Muscle of leg (tissue), 11 donors: ENCODE results near the gene NCF4. TPM values are rescaled to one million over a fixed set of nuclear protein-coding genes. Genes with fewer than 3 reads are reported as not detected.

Experiments used
- DNase-seq: peaks from one replicate; pipeline ENCODE4 v3.0.0; 2013
- H3K27ac ChIP-seq: one replicate; pipeline ENCODE4 v1.5.1; 2013; ENCODE audit warnings: mild to moderate bottlenecking, low read length, control low read depth
- H3K27me3 ChIP-seq: one replicate; pipeline ENCODE4 v1.6.1; 2013; ENCODE audit warnings: low read length; ENCODE audit not compliant: control insufficient read depth, insufficient read depth
- H3K36me3 ChIP-seq: one replicate; pipeline ENCODE4 v1.6.1; 2013; ENCODE audit warnings: low read length; ENCODE audit not compliant: control insufficient read depth, insufficient read depth
- H3K4me1 ChIP-seq: one replicate; pipeline ENCODE4 v1.6.1; 2013; ENCODE audit warnings: low read length; ENCODE audit not compliant: control insufficient read depth, insufficient read depth
- H3K4me3 ChIP-seq: one replicate; pipeline ENCODE4 v1.5.1; 2013; ENCODE audit warnings: low read length, control low read depth
- H3K9me3 ChIP-seq: replicated peaks from 2 replicates; pipeline ENCODE4 v1.6.1; 2013; ENCODE audit warnings: low read depth, low read length; ENCODE audit not compliant: control insufficient read depth
- WGBS: methylation state at CpG from one replicate; pipeline ENCODE4 v1.1.5; 2013; ENCODE audit warnings: missing lambda C conversion rate; ENCODE audit not compliant: insufficient coverage; 5-methylcytosine and 5-hydroxymethylcytosine counted together
- polyA plus RNA-seq, 8 donors: library from polyadenylated mRNA; unstranded; fragments of 120-200 nt; gene quantifications; one replicate each; pipeline versions ENCODE4 v1.2.1 to v1.2.3, GENCODE V29; 2013; ENCODE audit warnings: inconsistent platforms in 1 of 8, low replicate concordance in 1 of 8; ENCODE audit not compliant: insufficient read length in 8 of 8, insufficient read depth in 1 of 8
- total RNA-seq: library from RNA; stranded (reverse); fragments of 120-200 nt; gene quantifications from one replicate; pipeline ENCODE4 v1.2.4, GENCODE V29; 2013

NCF4 gene
- total and polyA plus RNA-seq, 9 donors: 3.7 to 6.2 (median 4.8) TPM

- peaks cover 2% of the 10 kb centered on the region for H3K4me1 ChIP-seq
These were observed 1.7 kb downstream of the NCF4 start for GRCh38 chr22:36862251-36863242.

GRCh38 chr22:36863281-36863680 lies 2.5 kb downstream of the NCF4 start:
- Histone ChIP-seq H3K9me3 (no peaks in the 10 kb centered on the region), H3K36me3 (no peaks in the 10 kb centered on the region), H3K4me3 (no peak overlapping the region), H3K27ac (no peak overlapping the region), H3K4me1 (peaks cover 2% of the 10 kb centered on the region), H3K27me3 (peaks cover 5% of the 10 kb centered on the region)
- no peak for DNase-seq
- WGBS: 82% methylated on average over 9 of the region's 11 CpGs

More at GRCh38 chr22:36862251-36863242, 1.7 kb downstream of the NCF4 start:
- H3K27ac ChIP-seq: peak overlapping the region; percentile 13
- H3K4me3 ChIP-seq: no peak overlapping the region
- no peaks in the 10 kb centered on the region for H3K9me3 ChIP-seq
- no peaks in the 10 kb centered on the region for H3K36me3 ChIP-seq
- WGBS: 64% methylated on average over 23 of the region's 26 CpGs
- peak; percentile 64 for DNase-seq
- H3K27me3 ChIP-seq: peaks cover 9% of the 10 kb centered on the region

GRCh38 chr22:36863979-36864378 lies 3.2 kb downstream of the NCF4 start:
- peaks cover 2% of the 10 kb centered on the region for H3K4me1 ChIP-seq
- peaks cover 5% of the 10 kb centered on the region for H3K27me3 ChIP-seq
- WGBS: 87% methylated on average over 5 of the region's 6 CpGs

GRCh38 chr22:36864454-36865215 lies 3.8 kb downstream of the NCF4 start:
- no peak overlapping the region for H3K27ac ChIP-seq
- H3K27me3 ChIP-seq: peaks cover 5% of the 10 kb centered on the region
- 76% methylated on average over 13 of the region's 14 CpGs for WGBS
- H3K9me3 ChIP-seq: no peaks in the 10 kb centered on the region
- H3K4me3 ChIP-seq: no peak overlapping the region
- no peaks in the 10 kb centered on the region for H3K36me3 ChIP-seq
- no peak for DNase-seq
- H3K4me1 ChIP-seq: peaks cover 2% of the 10 kb centered on the region

More at GRCh38 chr22:36863979-36864378, 3.2 kb downstream of the NCF4 start:
- no peak for DNase-seq
- Histone ChIP-seq H3K4me3 (no peak overlapping the region), H3K9me3 (no peaks in the 10 kb centered on the region), H3K27ac (no peak overlapping the region), H3K36me3 (no peaks in the 10 kb centered on the region)

- no peaks in the 10 kb centered on the region for H3K4me1 ChIP-seq
- WGBS: 19% methylated on average over 13 of the region's 13 CpGs
These were observed 4.5 kb downstream of the NCF4 start for GRCh38 chr22:36865346-36865745.

GRCh38 chr22:36867695-36868094 lies 6.9 kb downstream of the NCF4 start:
- no peak overlapping the region for H3K4me3 ChIP-seq
- no peak for DNase-seq
- WGBS: 75% methylated on average over 4 of the region's 5 CpGs
- H3K4me1 ChIP-seq: no peaks in the 10 kb centered on the region
- H3K27ac ChIP-seq: no peak overlapping the region
- no peaks in the 10 kb centered on the region for H3K9me3 ChIP-seq
- H3K36me3 ChIP-seq: no peaks in the 10 kb centered on the region
- H3K27me3 ChIP-seq: peaks cover 24% of the 10 kb centered on the region

More at GRCh38 chr22:36865346-36865745, 4.5 kb downstream of the NCF4 start:
- Histone ChIP-seq H3K27me3 (peaks cover 11% of the 10 kb centered on the region), H3K27ac (no peak overlapping the region), H3K4me3 (no peak overlapping the region), H3K36me3 (no peaks in the 10 kb centered on the region), H3K9me3 (no peaks in the 10 kb centered on the region)
- DNase-seq: peak; percentile 21

GRCh38 chr22:36868546-36869181 lies 7.9 kb downstream of the NCF4 start:
- WGBS: 88% methylated on average over 1 of the region's 5 CpGs
- Histone ChIP-seq H3K4me1 (peaks cover 3% of the 10 kb centered on the region), H3K4me3 (no peak overlapping the region), H3K36me3 (no peaks in the 10 kb centered on the region), H3K27ac (no peak overlapping the region), H3K27me3 (peaks cover 24% of the 10 kb centered on the region), H3K9me3 (no peaks in the 10 kb centered on the region)
- DNase-seq: no peak

GRCh38 chr22:36870250-36870649 lies 9.4 kb downstream of the NCF4 start:
- Histone ChIP-seq H3K4me3 (no peak overlapping the region), H3K27me3 (peaks cover 21% of the 10 kb centered on the region), H3K27ac (no peak overlapping the region), H3K36me3 (no peaks in the 10 kb centered on the region), H3K9me3 (no peaks in the 10 kb centered on the region), H3K4me1 (peaks cover 8% of the 10 kb centered on the region)
- WGBS: 91% methylated on average over 9 of the region's 14 CpGs
- no peak for DNase-seq

GRCh38 chr22:36871669-36872081 lies 10.9 kb downstream of the NCF4 start:
- Histone ChIP-seq H3K36me3 (no peaks in the 10 kb centered on the region), H3K27ac (no peak overlapping the region), H3K4me1 (peaks cover 8% of the 10 kb centered on the region), H3K27me3 (peaks cover 21% of the 10 kb centered on the region), H3K9me3 (no peaks in the 10 kb centered on the region), H3K4me3 (no peak overlapping the region)
- DNase-seq: no peak
- WGBS: 42% methylated on average over 10 of the region's 11 CpGs
